GM12878 (cell line): ENCODE measurements around the gene ZNF445. TPM values are rescaled to one million over a fixed set of nuclear protein-coding genes. Genes with fewer than 3 reads are reported as not detected.
"Not testable (repeated sequence)": the region's sequence is repeated elsewhere in the genome, so short reads cannot be mapped to it uniquely, and the experiment has no call there.

Experiments
- ATAC-seq: fragments of 200-7000 bp; cut with Tn5 transposase; 3 replicates; pipeline ENCODE4 v1.9.1; 2020; ENCODE audit warnings: mild to moderate bottlenecking, moderate library complexity
- BruUV-seq: library from RNA; stranded (reverse); fragments of 400-500 nt; replicated peaks from 2 replicates; lab custom pipeline; 2021; lab: Mats Ljungman, UMichigan
- CTCF ChIA-PET: fragments of 300-600 bp; sonication (Branson Sonifier 250); formaldehyde crosslinking; extraction: SDS; loops from one replicate; lab custom pipeline; 2021; ENCODE audit warnings: inconsistent platforms; lab: Yijun Ruan, JAX
- POLR2A ChIA-PET: fragments of 350-600 bp; formaldehyde crosslinking; extraction: SDS; loops from one replicate; lab custom pipeline; 2021; ENCODE audit warnings: inconsistent platforms; lab: Charles Lee
- RAD21 ChIA-PET: fragments of 300-600 bp; sonication (Branson Sonifier 250); formaldehyde crosslinking; loops from one replicate; lab custom pipeline; 2023; ENCODE audit warnings: antibody characterized with exemption; ENCODE audit not compliant: unreplicated experiment; lab: Charles Lee
- SMC1A ChIA-PET: fragments of 300-600 bp; sonication (Branson Sonifier 250); formaldehyde crosslinking; loops from one replicate; lab custom pipeline; 2023; ENCODE audit not compliant: unreplicated experiment, uncharacterized antibody; lab: Charles Lee
- DNase-seq: peaks from one replicate; pipeline ENCODE4 v3.0.0-alpha.2; 2011; ENCODE audit warnings: low read depth, low spot score
- FAIRE-seq: peaks from 3 replicates; lab custom pipeline; 2011; peaks lifted over from hg19 to GRCh38; lab: Jason Lieb, UNC
- H2AFZ ChIP-seq: 2 replicates; pipeline ENCODE4 v1.6.0; 2011; ENCODE audit warnings: low read depth, low read length, control low read depth; ENCODE audit not compliant: control insufficient read depth
- H3K27ac ChIP-seq: 2 replicates; pipeline ENCODE4 v1.5.1; 2011; ENCODE audit warnings: control low read depth; ENCODE audit not compliant: control insufficient read depth, insufficient read depth
- H3K27me3 ChIP-seq, 2 experiments: replicated peaks in 1 of 2; 2 replicates each; pipeline versions ENCODE4 v1.6.0 to v1.6.1; 2011; ENCODE audit warnings: low read length in 1 of 2; ENCODE audit not compliant: control insufficient read depth in 2 of 2, insufficient read depth in 2 of 2
- H3K36me3 ChIP-seq, 2 experiments: 2 replicates each; pipeline ENCODE4 v1.5.1; 2011; ENCODE audit warnings: low read length in 1 of 2; ENCODE audit not compliant: control insufficient read depth in 2 of 2, insufficient read depth in 2 of 2
- H3K4me1 ChIP-seq: 2 replicates; pipeline ENCODE4 v1.6.1; 2011; ENCODE audit warnings: mild to moderate bottlenecking, low read length, moderate library complexity, mixed read lengths; ENCODE audit not compliant: control insufficient read depth, insufficient read depth
- H3K4me2 ChIP-seq: 2 replicates; pipeline ENCODE4 v1.6.0; 2011; ENCODE audit warnings: control low read depth; ENCODE audit not compliant: control insufficient read depth, insufficient read depth
- H3K4me3 ChIP-seq: fragments of 200-600 bp; sonication (generic); 2 replicates; pipeline ENCODE4 v1.5.1; 2016
- H3K79me2 ChIP-seq: 2 replicates; pipeline ENCODE4 v1.6.0; 2011; ENCODE audit warnings: low read length; ENCODE audit not compliant: control insufficient read depth, insufficient read depth
- H3K9ac ChIP-seq: 2 replicates; pipeline ENCODE4 v1.8.0; 2011; ENCODE audit warnings: low read length, control low read depth, mixed read lengths; ENCODE audit not compliant: control insufficient read depth, insufficient read depth
- H3K9me3 ChIP-seq: replicated peaks from 3 replicates; pipeline ENCODE4 v1.5.1; 2011; ENCODE audit warnings: mild to moderate bottlenecking, low read length; ENCODE audit not compliant: control insufficient read depth, insufficient read depth
- H4K20me1 ChIP-seq: 2 replicates; pipeline ENCODE4 v1.6.0; 2011; ENCODE audit not compliant: control insufficient read depth, insufficient read depth
- CBFB ChIP-seq: IDR thresholded peaks from 2 replicates; pipeline ENCODE4 v1.6.1; 2016; ENCODE audit warnings: antibody characterized with exemption, low read depth
- E2F8 ChIP-seq: fragments of 450-650 bp; IDR thresholded peaks from 2 replicates; pipeline ENCODE4 v1.6.1; 2018; ENCODE audit warnings: mild to moderate bottlenecking, low read depth, moderate library complexity; ENCODE audit not compliant: partially characterized antibody
- E4F1 ChIP-seq: fragments of 450-650 bp; IDR thresholded peaks from 2 replicates; pipeline ENCODE4 v1.6.1; 2018; ENCODE audit warnings: borderline replicate concordance, mild to moderate bottlenecking; ENCODE audit not compliant: partially characterized antibody
- IRF4 ChIP-seq: IDR thresholded peaks from 2 replicates; pipeline ENCODE4 v1.6.1; 2011; ENCODE audit warnings: low read depth, low read length
- KDM1A ChIP-seq: fragments of 200-600 bp; sonication (generic); IDR thresholded peaks from 2 replicates; pipeline ENCODE4 v1.6.1; 2016; ENCODE audit warnings: borderline replicate concordance
- ZZZ3 ChIP-seq: IDR thresholded peaks from 2 replicates; pipeline ENCODE4 v1.6.1; 2011; ENCODE audit warnings: low read depth; ENCODE audit not compliant: control insufficient read depth, insufficient read length
- WGBS: methylation state at CpG from one replicate; pipeline ENCODE4 v1.1.6; 2016; ENCODE audit warnings: low lambda C conversion rate; ENCODE audit not compliant: insufficient replicate concordance, insufficient coverage; ENCODE audit errors: missing lambda C conversion rate; 5-methylcytosine and 5-hydroxymethylcytosine counted together
- in situ Hi-C: fragments of 300-500 bp; cut with MboI; formaldehyde crosslinking; loops from 9 replicates; pipeline ENCODE4 v1.14.3; 2018; ENCODE audit warnings: mixed read lengths
- intact Hi-C: fragments of 100-400 bp; cut with micrococcal nuclease; formaldehyde crosslinking; loops from one replicate; pipeline ENCODE4 v1.14.2; 2022; ENCODE audit not compliant: unreplicated experiment
- polyA plus RNA-seq, 11 experiments: library from polyadenylated mRNA; depleted of rRNA in 4 of 11; unstranded in 6 of 11; stranded (reverse) in 5 of 11; fragments of >200 nt; fragmentation: Nextera tagmentation in 4 of 11; fragmentation: Illumina TruSeq in 1 of 11; extraction: Ambion mirVana in 4 of 11; extraction: Trizol in 1 of 11; gene quantifications; 1 replicate in 1 of 11; 2 replicates in 10 of 11; pipeline versions ENCODE4 v1.2.1 to v1.2.3, GENCODE V29; 2011 to 2016; ENCODE audit warnings: inconsistent platforms in 2 of 11, missing spikeins in 2 of 11, low read depth in 1 of 11
- total RNA-seq, 4 experiments: library from RNA; depleted of rRNA in 3 of 4; stranded (reverse); fragments of >200 nt in 3 of 4; fragmentation: Illumina TruSeq in 1 of 4; extraction: Trizol in 1 of 4; gene quantifications; 2 replicates each; pipeline versions ENCODE4 v1.2.1 to v1.2.3, GENCODE V29; 2013 to 2021

Gene ZNF445
- total and polyA plus RNA-seq, 10 of the 15 experiments (the other 5 are each of a cell fraction or from before 2014, with no cell fraction given): 0.80 to 14.4 (median 5.6) TPM

- no peak for TF ChIP-seq E4F1
- no peak for TF ChIP-seq KDM1A
- TF ChIP-seq ZZZ3: no peak
- TF ChIP-seq E2F8: no peak
- TF ChIP-seq IRF4: no peak
- TF ChIP-seq CBFB: no peak
These were observed 27.1 kb upstream of the ZNF445 start (continued) for GRCh38 chr3:44504566-44504965.

GRCh38 chr3:44503178-44503577, 25.7 kb upstream of the ZNF445 start:
- H3K79me2 ChIP-seq, H3K4me1 ChIP-seq, H3K4me2 ChIP-seq, BruUV-seq, H2AFZ ChIP-seq, ATAC-seq, SMC1A ChIA-PET, H3K27ac ChIP-seq, CTCF ChIA-PET, DNase-seq, FAIRE-seq, H3K9ac ChIP-seq, in situ Hi-C loops, RAD21 ChIA-PET, POLR2A ChIA-PET, H3K27me3 ChIP-seq, H3K4me3 ChIP-seq, intact Hi-C loops, H4K20me1 ChIP-seq: not testable (repeated sequence)
- Histone ChIP-seq H3K9me3 (peaks cover 36% of the 10 kb centered on the region), H3K36me3 (peaks cover 7 to 10% of the 10 kb centered on the region in 2 experiments; a peak in 3 of 4 replicates)
- WGBS: 100% methylated on average over 2 of the region's 2 CpGs
